Caco-2 (cell line): ENCODE data around the gene FLNA. TPM values are rescaled to one million over a fixed set of nuclear protein-coding genes. Genes with fewer than 3 reads are reported as not detected.
A peak's percentile ranks its signal among the peaks of the same experiment; 100 is the strongest.

ENCODE experiments used
- BruUV-seq: library from RNA; stranded (reverse); fragments of 400-500 nt; replicated peaks from 2 replicates; lab custom pipeline; 2021; lab: Mats Ljungman, UMichigan
- CTCF ChIA-PET: fragments of 300-600 bp; sonication (Branson Sonifier 250); formaldehyde crosslinking; loops from one replicate; lab custom pipeline; 2022; ENCODE audit warnings: antibody characterized with exemption; lab: Charles Lee
- POLR2A ChIA-PET: fragments of 300-600 bp; sonication (Branson Sonifier 250); formaldehyde crosslinking; loops from one replicate; lab custom pipeline; 2022; ENCODE audit warnings: antibody characterized with exemption; lab: Charles Lee
- DNase-seq, 2 experiments: peaks; one replicate each; pipeline versions ENCODE4 v3.0.0 to v3.0.0-alpha.2; 2020 to 2022
- H3K27me3 ChIP-seq: replicated peaks from 2 replicates; pipeline ENCODE4 v1.6.0; 2011; ENCODE audit warnings: low read length; ENCODE audit not compliant: control insufficient read depth, insufficient read depth
- H3K36me3 ChIP-seq: 2 replicates; pipeline ENCODE4 v1.5.1; 2011; ENCODE audit warnings: low read length; ENCODE audit not compliant: control insufficient read depth, insufficient read depth
- H3K4me1 ChIP-seq: fragments of 250-450 bp; sonication (Bioruptor Pico); 2 replicates; pipeline ENCODE4 v1.5.1; 2020; ENCODE audit warnings: mild to moderate bottlenecking
- H3K4me3 ChIP-seq: 2 replicates; pipeline ENCODE4 v1.5.1; 2011; ENCODE audit warnings: low read depth, mild to moderate bottlenecking, control low read depth, low read length
- H3K9me3 ChIP-seq: fragments of 250-450 bp; sonication (Bioruptor Pico); 2 replicates; pipeline ENCODE4 v1.5.1; 2020; ENCODE audit warnings: mild to moderate bottlenecking, moderate library complexity
- H3K27ac Mint-ChIP-seq: one replicate; pipeline ENCODE4 v1.8.0; 2022; ENCODE audit warnings: mixed read lengths; ENCODE audit not compliant: unreplicated experiment
- H3K27me3 Mint-ChIP-seq: one replicate; pipeline ENCODE4 v1.8.0; 2022; ENCODE audit warnings: mixed read lengths; ENCODE audit not compliant: insufficient read depth, unreplicated experiment
- H3K36me3 Mint-ChIP-seq: one replicate; pipeline ENCODE4 v1.8.0; 2022; ENCODE audit warnings: mild to moderate bottlenecking, mixed read lengths; ENCODE audit not compliant: insufficient read depth, unreplicated experiment
- H3K4me1 Mint-ChIP-seq: one replicate; pipeline ENCODE4 v1.8.0; 2022; ENCODE audit warnings: low read depth, mixed read lengths; ENCODE audit not compliant: unreplicated experiment
- H3K4me3 Mint-ChIP-seq: one replicate; pipeline ENCODE4 v1.8.0; 2022; ENCODE audit warnings: mild to moderate bottlenecking, moderate library complexity, mixed read lengths; ENCODE audit not compliant: unreplicated experiment
- H3K9me3 Mint-ChIP-seq: one replicate; pipeline ENCODE4 v1.8.0; 2022; ENCODE audit warnings: mixed read lengths; ENCODE audit not compliant: unreplicated experiment
- CTCF ChIP-seq, 2 experiments: fragments of 200-600 bp in 1 of 2; IDR thresholded peaks; 1 replicate in 1 of 2; 2 replicates in 1 of 2; pipeline versions ENCODE4 v1.5.1 to v1.8.0; 2011 to 2022; ENCODE audit warnings: antibody characterized with exemption in 1 of 2, control low read depth in 1 of 2, inconsistent platforms in 1 of 2, low read depth in 1 of 2, low read length in 1 of 2, mild to moderate bottlenecking in 1 of 2, moderate library complexity in 1 of 2; ENCODE audit not compliant: insufficient read depth in 1 of 2, severe bottlenecking in 1 of 2, unreplicated experiment in 1 of 2
- intact Hi-C: fragments of 100-400 bp; cut with micrococcal nuclease; formaldehyde crosslinking; loops from one replicate; pipeline ENCODE4 v1.10.0; 2022; ENCODE audit not compliant: unreplicated experiment
- total RNA-seq: library from RNA; stranded (reverse); gene quantifications from 2 replicates; pipeline ENCODE4 v1.2.3, GENCODE V29; 2022

The FLNA gene
- total RNA-seq, 1 experiment from 2014 or later = 546 TPM

DNA sequence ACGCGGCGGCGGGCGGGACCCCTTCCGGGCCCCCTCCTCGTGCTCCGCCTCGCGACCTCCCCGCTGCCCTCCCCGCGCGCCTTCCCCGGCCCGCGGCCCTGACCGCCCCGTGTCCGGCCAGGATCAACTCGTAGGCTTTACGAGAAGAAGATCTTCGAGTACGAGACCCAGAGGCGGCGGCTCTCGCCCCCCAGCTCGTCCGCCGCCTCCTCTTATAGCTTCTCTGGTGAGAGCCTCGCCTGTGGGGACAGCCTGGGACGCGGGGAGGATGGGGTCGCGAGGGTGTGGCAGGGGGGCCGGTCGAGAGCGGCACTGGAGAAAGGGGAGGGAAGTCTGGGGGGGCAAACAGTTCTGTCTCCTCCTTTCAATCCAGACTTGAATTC is 5.1 kb upstream of the FLNA start:
- H3K4me3 ChIP-seq = peak overlapping the region; percentile 81
- TF ChIP-seq CTCF (IDR thresholded peaks at IDR 0.05; ENCODE audit: insufficient read depth in 1 of 2, low read depth in 1 of 2, low read length in 1 of 2, severe bottlenecking in 1 of 2, unreplicated experiment in 1 of 2) = no peak
- peak overlapping the region; percentile 94 for H3K27ac Mint-ChIP-seq
- H3K4me1 ChIP-seq = no peaks in the 10 kb centered on the region
- no peaks in the 10 kb centered on the region for H3K27me3 Mint-ChIP-seq
- H3K27me3 ChIP-seq = no peaks in the 10 kb centered on the region
- H3K36me3 ChIP-seq = peaks cover 2% of the 10 kb centered on the region; the same call in 1 of the 2 replicates
- no peaks in the 10 kb centered on the region for H3K9me3 ChIP-seq
- ChIA-PET CTCF (no interaction called here), POLR2A (interaction anchor here (0.6 to 1.5 kb wide), 3 partner anchors 8 to 111 kb away, joined by 3 to 5 read pairs (median 5); partner anchors contain the start of genes RPL10 and SLC10A3)
- peaks cover 63% of the 10 kb centered on the region for H3K36me3 Mint-ChIP-seq
- peaks cover 6% of the 10 kb centered on the region for H3K4me1 Mint-ChIP-seq
- H3K9me3 Mint-ChIP-seq = no peaks in the 10 kb centered on the region
- intact Hi-C loops = loop anchor here (10.0 kb wide), 1 partner anchor 405 kb away; the partner anchor contains the start of genes HCFC1 and TMEM187
- H3K4me3 Mint-ChIP-seq = peak overlapping the region; percentile 80
- DNase-seq = no peak
- no TSS peak for BruUV-seq

GRCh38 chrX:154378799-154379568 is 4.5 kb upstream of the FLNA start, which contains the start of gene EMD:
TSS of gene EMD (plus strand) at chrX:154379295. CDS start at chrX:154379485, 190 bp downstream.
- BruUV-seq = no TSS peak
- Mint-ChIP-seq H3K4me3 (peak within 1 kb of the TSS; percentile 80), H3K27me3 (no peaks in the 10 kb centered on the region), H3K36me3 (peaks cover 57% of the 10 kb centered on the region), H3K9me3 (no peaks in the 10 kb centered on the region), H3K27ac (peak within 1 kb of the TSS; percentile 94), H3K4me1 (peaks cover 6% of the 10 kb centered on the region)
- ChIA-PET POLR2A (interaction anchor here (0.6 to 1.5 kb wide), 5 partner anchors 8 to 162 kb away, joined by 3 to 15 read pairs (median 5); partner anchors contain the start of genes RPL10 and SLC10A3), CTCF (interaction anchor here (0.6 kb wide), 1 partner anchor 830 kb away, joined by 3 read pairs; no protein-coding TSS in a partner anchor)
- no peak for TF ChIP-seq CTCF (IDR thresholded peaks at IDR 0.05; ENCODE audit: insufficient read depth in 1 of 2, low read depth in 1 of 2, low read length in 1 of 2, severe bottlenecking in 1 of 2, unreplicated experiment in 1 of 2)
- H3K4me3 ChIP-seq = peak within 1 kb of the TSS; percentile 81
- H3K27me3 ChIP-seq = no peaks in the 10 kb centered on the region
- peaks cover 2% of the 10 kb centered on the region; the same call in 1 of the 2 replicates for H3K36me3 ChIP-seq
- H3K4me1 ChIP-seq = no peaks in the 10 kb centered on the region; the same call in 1 of the 2 replicates
- DNase-seq = peak; percentile 97
- intact Hi-C loops = loop anchor here (10.0 kb wide), 1 partner anchor 404 kb away; the partner anchor contains the start of genes HCFC1 and TMEM187
- no peaks in the 10 kb centered on the region for H3K9me3 ChIP-seq
